Psoas muscle (tissue), 8 donors: ENCODE data around the gene KY. TPM values are rescaled to one million over a fixed set of nuclear protein-coding genes. Genes with fewer than 3 reads are reported as not detected.

ENCODE experiments used
- ATAC-seq, 4 donors: fragments of 200-7000 bp; cut with Tn5 transposase; one replicate each; pipeline ENCODE4 v1.9.1; 2020; ENCODE audit warnings: moderate library complexity in 3 of 4, mild to moderate bottlenecking in 2 of 4
- DNase-seq, 2 donors: peaks; one replicate each; pipeline ENCODE4 v3.0.0-alpha.2; 2020
- H3K27ac ChIP-seq: fragments of 200-600 bp; one replicate; pipeline ENCODE4 v1.8.0; 2022
- H3K27me3 ChIP-seq, 3 donors: fragments of 200-600 bp in 1 of 3; one replicate each; pipeline versions ENCODE4 v1.6.1 to v1.8.0; 2013 to 2022; ENCODE audit warnings: low read length in 2 of 3, mild to moderate bottlenecking in 2 of 3, moderate library complexity in 1 of 3; ENCODE audit not compliant: insufficient read depth in 3 of 3
- H3K36me3 ChIP-seq, 2 donors: fragments of 200-600 bp in 1 of 2; one replicate each; pipeline versions ENCODE4 v1.6.1 to v1.8.0; 2013 to 2022; ENCODE audit warnings: low read depth in 1 of 2, mild to moderate bottlenecking in 1 of 2, moderate library complexity in 1 of 2; ENCODE audit not compliant: insufficient read depth in 1 of 2
- H3K4me1 ChIP-seq: fragments of 200-600 bp; one replicate; pipeline ENCODE4 v1.8.0; 2022
- H3K4me3 ChIP-seq: fragments of 200-600 bp; one replicate; pipeline ENCODE4 v1.8.0; 2022; ENCODE audit warnings: mild to moderate bottlenecking
- H3K9me3 ChIP-seq: fragments of 200-600 bp; one replicate; pipeline ENCODE4 v1.8.0; 2022
- CTCF ChIP-seq: fragments of 200-600 bp; IDR thresholded peaks from one replicate; pipeline ENCODE4 v1.8.0; 2022; ENCODE audit warnings: antibody characterized with exemption
- WGBS, 3 donors: extraction: QIAGEN DNeasy Blood & Tissue Kit; methylation state at CpG; one replicate each; pipeline versions ENCODE4 v1.1.6 to v1.1.7; 2013; 5-methylcytosine and 5-hydroxymethylcytosine counted together
- intact Hi-C, 2 donors: fragments of 100-400 bp; cut with DNase I; formaldehyde crosslinking; loops; one replicate each; pipeline versions ENCODE4 v1.11.0 to v1.14.2; 2022
- polyA plus RNA-seq, 3 donors: library from polyadenylated mRNA; stranded (reverse); fragments of 200-250 nt; gene quantifications; one replicate each; pipeline ENCODE4 v1.2.3, GENCODE V29; 2013
- total RNA-seq, 4 donors: library from RNA; stranded (reverse); fragmentation: NEBNext Ultra II Directional in 2 of 4; extraction: Animal tissue kit (Norgen Biotek cat#: 25700) in 2 of 4; gene quantifications; one replicate each; pipeline versions ENCODE4 v1.2.1 to v1.2.4, GENCODE V29; 2021 to 2023
- donor health status: healthy with polysubstance abuse.
- donor health status: DM: no; HTN: no; CAD: no; lungs with moderate emphysema.
- donor health status: Bipolar disorder and iron deficiency.
- donor health status: healthy.
- donor health status: DM: yes; HTN: yes; CAD: no.
- donor health status: DM: no; HTN: no; CAD: no.
- donor health status: DM: no; HTN: no; CAD: no.
- donor health status: DM: yes; HTN: yes; CAD: no.

The KY gene
- total and polyA plus RNA-seq, 7 donors: 0.30 to 6.7 (median 3.0) TPM; not detected in 1

GRCh38 chr3:134619884-134620445 lies 30.9 kb downstream of the KY start:
- Histone ChIP-seq H3K36me3 (peaks cover 0 to 40% of the 10 kb centered on the region in 2 donors), H3K9me3 (no peaks in the 10 kb centered on the region), H3K27me3 (no peaks in the 10 kb centered on the region), H3K4me3 (no peak overlapping the region), H3K4me1 (peaks cover 9% of the 10 kb centered on the region), H3K27ac (no peak overlapping the region)
- WGBS, 3 donors: 89 to 90% (median 90%) methylated on average over 8 of the region's 8 CpGs
- ATAC-seq: no peak
- intact Hi-C loops: no loop called here
- no peak for TF ChIP-seq CTCF
- DNase-seq: no peak

GRCh38 chr3:134619301-134619615 lies 31.6 kb downstream of the KY start:
- H3K27ac ChIP-seq: no peak overlapping the region
- H3K4me3 ChIP-seq: no peak overlapping the region
- intact Hi-C loops: no loop called here
- WGBS, 3 donors: 85 to 91% (median 89%) methylated on average over 2 of the region's 2 CpGs
- no peak for DNase-seq
- TF ChIP-seq CTCF: no peak
- no peaks in the 10 kb centered on the region for H3K9me3 ChIP-seq
- peaks cover 9% of the 10 kb centered on the region for H3K4me1 ChIP-seq
- no peak for ATAC-seq
- H3K27me3 ChIP-seq: no peaks in the 10 kb centered on the region
- H3K36me3 ChIP-seq: peaks cover 0 to 40% of the 10 kb centered on the region in 2 donors

- 87 to 94% (median 92%) methylated on average over 13 of the region's 13 CpGs for WGBS, 3 donors
- no peak for TF ChIP-seq CTCF
Observed at GRCh38 chr3:134618478-134619300, 32.1 kb downstream of the KY start.

GRCh38 chr3:134617608-134618477 lies 33.0 kb downstream of the KY start:
- H3K27ac ChIP-seq: no peak overlapping the region
- peaks cover 0 to 40% of the 10 kb centered on the region in 2 donors for H3K36me3 ChIP-seq
- ATAC-seq (no peak), DNase-seq (no peak)
- H3K27me3 ChIP-seq: no peaks in the 10 kb centered on the region
- 67 to 78% (median 73%) methylated on average over 7 of the region's 7 CpGs for WGBS, 3 donors
- intact Hi-C loops: no loop called here
- peaks cover 9% of the 10 kb centered on the region for H3K4me1 ChIP-seq
- H3K9me3 ChIP-seq: no peaks in the 10 kb centered on the region
- TF ChIP-seq CTCF: no peak
- no peak overlapping the region for H3K4me3 ChIP-seq

More at GRCh38 chr3:134618478-134619300, 32.1 kb downstream of the KY start:
- ATAC-seq (no peak), DNase-seq (no peak)
- Histone ChIP-seq H3K27me3 (no peaks in the 10 kb centered on the region), H3K9me3 (no peaks in the 10 kb centered on the region), H3K27ac (no peak overlapping the region), H3K4me1 (peaks cover 9% of the 10 kb centered on the region), H3K36me3 (peaks cover 0 to 40% of the 10 kb centered on the region in 2 donors), H3K4me3 (no peak overlapping the region)
- intact Hi-C loops: no loop called here
